Stimulated activated CD4-positive, alpha-beta T cell treated with anti-CD3 and anti-CD28 coated beads, TNF-alpha, amount 100 ng/mL, for 1 hour (primary cell): Measurements from ENCODE around the gene SEL1L3.

Source experiments
- DNase-seq, 3 donors: peaks; one replicate each; pipeline ENCODE4 v3.0.0-alpha.2; 2020; ENCODE audit warnings: low read depth in 3 of 3, low spot score in 1 of 3

SEL1L3 gene

DNA sequence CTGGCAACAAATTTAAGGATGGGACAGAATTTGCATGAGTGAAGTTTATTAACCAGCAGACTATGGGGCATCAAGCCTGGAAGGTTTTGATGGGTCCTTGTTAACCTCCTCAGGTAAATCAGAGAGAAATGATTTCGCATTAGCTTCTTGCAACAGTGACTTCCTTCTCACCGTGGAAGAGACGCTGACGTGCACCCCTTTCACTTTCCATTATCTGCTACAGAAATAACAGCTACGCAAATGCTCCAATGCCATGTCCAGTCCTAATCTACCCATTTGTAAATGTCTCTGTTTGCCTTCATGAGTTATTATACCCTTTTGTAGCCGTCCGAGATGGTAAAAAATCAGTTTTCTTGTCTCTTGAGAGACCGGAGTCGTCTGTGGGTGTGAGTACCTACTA, 106.9 kb downstream of the SEL1L3 start:
- DNase-seq = no peak

DNA sequence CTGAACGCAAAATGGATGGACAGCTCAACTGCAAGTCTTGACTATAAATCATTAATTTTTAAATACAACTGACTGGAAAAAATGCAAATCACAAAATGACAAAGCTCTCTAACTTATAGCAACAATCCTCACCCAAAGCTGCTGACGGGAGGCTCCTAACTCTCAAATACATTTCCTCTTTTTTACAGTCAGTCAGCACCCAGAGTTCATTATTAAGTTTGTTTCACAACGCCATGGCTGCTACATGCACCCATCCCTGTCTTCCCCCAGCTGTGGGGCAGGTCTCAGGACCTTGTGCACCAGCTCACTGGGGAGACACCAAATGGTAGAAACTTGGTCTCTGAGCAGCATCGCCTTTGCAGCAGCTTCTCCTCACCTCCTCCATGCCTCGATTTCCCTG, 109.5 kb downstream of the SEL1L3 start:
- no peak for DNase-seq

DNA sequence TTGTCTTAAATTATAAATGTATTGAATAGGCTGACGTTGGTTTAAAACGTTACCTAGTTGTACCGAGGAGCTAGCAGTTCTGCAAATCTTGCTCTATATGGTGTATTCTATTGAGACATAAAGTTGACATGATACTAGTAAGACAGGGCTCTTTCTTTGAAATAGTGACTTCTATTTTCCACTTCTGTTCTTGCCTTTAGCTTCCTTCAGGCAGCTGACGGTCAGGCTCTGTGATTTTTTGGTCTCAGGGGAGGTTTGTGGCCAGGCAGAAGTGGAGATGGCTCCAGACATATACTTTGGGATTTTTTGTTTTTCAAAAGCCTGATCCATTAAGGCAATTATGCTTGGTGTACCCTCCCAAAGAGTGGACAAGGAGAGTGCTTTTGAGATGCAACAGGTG, 111.9 kb downstream of the SEL1L3 start:
- no peak for DNase-seq

DNA sequence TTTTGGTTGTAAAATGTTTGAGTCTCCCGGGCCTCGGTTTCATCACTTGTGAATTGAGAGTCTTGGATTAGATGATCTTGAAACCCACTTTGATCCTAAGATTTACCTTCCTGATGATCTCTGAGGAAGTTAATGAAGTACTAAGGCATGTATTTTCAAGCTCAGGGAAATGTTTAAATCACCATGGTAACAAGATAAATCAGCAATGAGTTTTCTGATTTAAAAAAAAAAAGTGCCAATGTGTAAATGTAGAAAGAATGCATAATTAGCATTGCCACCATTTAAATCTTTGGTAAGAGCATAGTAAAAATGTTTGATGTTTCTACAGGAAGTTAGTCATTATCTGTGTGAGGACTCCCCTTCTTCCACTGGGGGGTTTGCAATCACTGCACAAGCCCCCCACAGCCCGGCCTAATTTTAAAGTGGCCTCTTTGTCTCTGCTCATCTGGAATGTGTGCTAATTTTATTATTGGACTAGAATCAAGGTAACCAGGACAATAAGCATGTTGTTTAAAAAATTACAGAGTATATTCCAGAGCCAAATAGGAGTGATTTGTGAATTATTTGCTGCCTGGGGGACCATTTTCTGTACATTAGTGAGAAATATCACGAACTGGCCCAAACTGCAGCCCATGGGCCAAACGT, 113.5 kb downstream of the SEL1L3 start:
- DNase-seq = no peak

- DNase-seq = no peak
These were observed 118.8 kb downstream of the SEL1L3 start for GRCh38 chr4:25743971-25744370.

DNA sequence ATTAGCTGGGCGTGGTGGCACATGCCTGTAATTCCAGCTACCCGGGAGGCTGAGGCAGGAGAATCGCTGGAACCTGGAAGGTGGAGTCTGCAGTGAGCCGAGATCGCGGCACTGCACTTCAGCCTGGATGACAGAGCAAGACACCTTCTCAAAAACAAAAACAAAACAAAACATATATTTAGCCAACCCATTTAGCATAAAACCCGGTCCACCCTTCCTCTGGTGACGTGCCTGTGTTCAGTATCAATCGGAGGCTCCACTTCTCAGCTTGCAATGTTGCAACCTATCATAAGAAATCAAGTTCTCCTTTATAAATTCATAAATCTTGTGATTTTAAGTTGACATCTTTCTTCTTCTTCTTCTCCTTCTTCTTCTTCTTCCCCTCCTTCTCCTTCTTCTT, 133.2 kb downstream of the SEL1L3 start:
- DNase-seq = no peak

- DNase-seq = no peak
These were observed 133.9 kb downstream of the SEL1L3 start for GRCh38 chr4:25728886-25729285.

DNA sequence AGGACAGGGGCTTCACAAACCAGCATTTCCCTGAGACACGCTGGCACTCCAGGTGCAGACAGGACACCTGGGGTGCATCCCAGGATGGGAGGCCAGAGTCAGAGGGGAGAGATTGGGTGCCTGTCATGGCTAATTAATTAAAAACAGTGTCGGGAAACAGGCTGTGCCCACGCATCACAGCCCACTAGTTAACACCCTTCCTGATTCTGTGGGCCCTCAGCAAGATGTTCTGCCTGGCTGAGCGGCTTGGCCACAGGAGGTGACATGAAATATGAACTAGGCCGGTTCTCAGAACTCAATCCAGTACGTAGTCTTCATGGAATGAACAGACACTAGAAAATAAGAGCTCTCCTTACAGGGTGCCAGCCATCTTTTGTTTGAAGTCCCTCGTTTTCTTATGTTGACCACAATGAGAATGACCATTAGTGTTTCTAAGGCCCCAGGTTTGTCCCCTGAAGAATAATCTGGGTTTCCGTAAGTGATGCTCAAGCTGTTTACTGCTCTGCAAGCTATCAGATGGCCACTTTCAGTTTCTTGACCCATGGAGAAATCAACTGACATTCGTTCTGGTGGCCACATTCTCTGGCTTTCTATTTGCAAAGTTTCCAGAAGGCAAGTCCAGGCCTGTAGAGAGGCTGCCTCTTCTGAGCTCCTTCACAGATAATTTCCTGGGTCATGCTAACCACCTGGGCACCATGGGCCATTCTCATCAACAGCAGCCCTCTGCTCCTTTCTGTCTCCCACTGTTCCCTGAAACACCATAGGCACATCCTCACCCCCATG, 134.9 kb downstream of the SEL1L3 start:
- no peak for DNase-seq

DNA sequence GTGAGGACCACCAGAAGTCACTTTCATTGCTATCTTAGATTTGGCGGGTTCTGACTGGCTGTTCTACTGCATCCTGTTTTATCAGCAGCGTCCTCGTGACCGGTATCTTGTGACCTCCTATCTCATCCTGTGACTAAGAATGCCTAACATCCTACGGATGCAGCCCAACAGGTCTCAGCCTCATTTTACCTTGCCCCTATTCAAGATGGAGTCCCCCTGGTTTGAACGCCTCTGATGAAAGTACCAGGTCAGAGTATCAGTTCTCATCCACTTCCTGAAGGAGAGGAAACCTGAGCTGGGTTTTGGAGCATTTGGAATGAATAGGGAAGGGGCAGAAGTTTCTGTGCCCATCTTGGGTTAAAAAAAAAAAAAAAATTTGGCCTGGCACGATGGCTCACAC, 136.9 kb downstream of the SEL1L3 start:
- no peak for DNase-seq

DNA sequence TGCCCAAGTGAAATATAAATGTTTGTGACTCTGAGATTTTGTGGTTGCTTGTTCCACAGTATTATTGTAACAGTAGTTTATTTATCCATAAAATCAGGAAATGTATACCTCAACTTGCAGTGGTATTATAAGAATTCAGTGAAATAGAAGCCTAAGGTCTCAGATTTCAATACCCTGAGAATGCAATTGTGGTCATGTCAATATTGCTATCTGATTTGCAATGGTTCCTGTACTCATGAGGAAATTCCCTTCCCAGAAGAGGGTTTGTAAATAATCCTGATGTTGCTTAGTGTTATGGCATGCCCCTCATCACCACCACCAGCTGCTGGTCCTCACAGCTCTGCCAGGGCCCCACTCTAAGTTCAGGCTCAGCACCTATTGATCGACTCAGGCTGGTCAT, 139.4 kb downstream of the SEL1L3 start:
- no peak for DNase-seq

- DNase-seq = no peak
These were observed 139.8 kb downstream of the SEL1L3 start for GRCh38 chr4:25722964-25723363.

DNA sequence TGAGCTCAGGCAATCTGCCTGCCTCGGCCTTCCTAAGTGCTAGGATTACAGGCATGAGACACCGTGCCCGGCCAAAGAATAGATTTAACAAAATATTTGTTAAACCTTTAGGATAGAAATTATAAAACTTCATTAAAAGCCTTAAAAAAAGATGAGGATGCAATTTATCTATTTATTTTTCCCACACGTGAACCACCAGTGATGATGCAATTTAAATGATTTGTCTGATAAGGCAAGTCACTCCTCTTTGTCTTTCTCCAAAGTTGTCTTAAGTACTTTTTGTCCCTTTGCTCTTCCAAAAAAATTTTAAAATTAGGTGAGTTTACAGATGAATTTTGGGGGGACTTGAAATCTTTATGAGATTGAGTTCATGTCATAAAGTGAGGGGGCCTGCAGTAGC, 149.0 kb downstream of the SEL1L3 start:
- no peak for DNase-seq

- DNase-seq = no peak
These were observed 150.2 kb downstream of the SEL1L3 start for GRCh38 chr4:25712611-25713010.

DNA sequence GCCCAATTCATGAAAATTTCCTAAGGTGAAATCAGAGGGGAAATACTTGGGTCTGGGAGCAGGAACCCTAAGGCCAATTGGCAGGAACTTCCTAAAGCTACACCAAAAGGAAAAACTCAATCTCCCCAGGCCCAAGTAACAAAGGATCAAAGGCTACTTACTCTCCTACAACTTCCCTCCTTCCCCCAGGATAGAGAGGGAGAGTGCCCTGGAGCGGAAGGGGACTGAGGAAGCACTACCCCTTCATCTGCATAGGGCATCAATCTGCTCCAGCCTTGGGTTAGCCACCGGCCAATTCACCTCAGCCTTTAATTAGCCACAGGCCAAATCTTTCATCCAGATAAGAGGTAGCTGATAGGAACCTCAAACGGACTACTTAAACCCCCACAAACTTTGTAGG, 152.2 kb downstream of the SEL1L3 start:
- DNase-seq = no peak

DNA sequence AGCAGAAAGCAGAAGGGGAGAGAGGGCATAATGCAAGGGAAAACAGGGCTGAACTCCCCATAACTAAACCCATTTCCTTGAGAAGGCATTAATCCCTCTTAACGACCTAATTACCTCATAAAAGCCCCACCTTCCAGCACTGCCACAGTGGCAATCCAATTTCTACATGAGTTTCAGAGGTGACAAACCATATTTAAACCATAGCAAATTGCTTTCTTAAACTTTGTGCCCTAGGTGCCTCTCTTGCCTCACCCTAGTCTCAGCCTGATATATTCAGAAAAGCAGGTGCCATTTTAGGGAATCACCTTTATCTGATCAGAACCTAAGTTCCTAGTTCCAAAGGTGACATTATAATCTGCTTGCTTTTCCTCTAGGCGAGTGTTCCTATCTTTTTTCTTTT, 158.3 kb downstream of the SEL1L3 start:
- DNase-seq = no peak

GRCh38 chr4:25703731-25704388, 158.9 kb downstream of the SEL1L3 start:
- DNase-seq = no peak

DNA sequence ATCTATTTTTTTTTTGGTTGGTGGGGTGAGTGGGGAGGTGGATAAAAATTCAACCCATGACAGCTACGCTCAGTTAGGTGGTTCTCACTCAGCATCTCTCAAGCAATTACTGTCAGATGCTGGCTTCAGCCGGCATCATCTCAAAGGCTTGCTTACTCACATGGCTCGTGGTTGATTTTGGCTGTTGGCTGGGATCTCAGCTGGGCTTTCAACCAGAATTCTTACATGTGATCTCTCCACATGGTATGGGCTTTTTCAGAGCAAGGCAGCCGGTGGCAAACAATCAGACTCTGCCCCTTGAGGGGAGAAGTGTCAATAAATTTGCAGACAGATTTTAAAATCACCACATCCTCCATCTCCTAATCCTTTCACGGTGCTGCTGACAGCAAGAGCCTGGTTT, 159.9 kb downstream of the SEL1L3 start:
- no peak for DNase-seq

GRCh38 chr4:25700661-25701060, 162.1 kb downstream of the SEL1L3 start:
- DNase-seq = no peak

DNA sequence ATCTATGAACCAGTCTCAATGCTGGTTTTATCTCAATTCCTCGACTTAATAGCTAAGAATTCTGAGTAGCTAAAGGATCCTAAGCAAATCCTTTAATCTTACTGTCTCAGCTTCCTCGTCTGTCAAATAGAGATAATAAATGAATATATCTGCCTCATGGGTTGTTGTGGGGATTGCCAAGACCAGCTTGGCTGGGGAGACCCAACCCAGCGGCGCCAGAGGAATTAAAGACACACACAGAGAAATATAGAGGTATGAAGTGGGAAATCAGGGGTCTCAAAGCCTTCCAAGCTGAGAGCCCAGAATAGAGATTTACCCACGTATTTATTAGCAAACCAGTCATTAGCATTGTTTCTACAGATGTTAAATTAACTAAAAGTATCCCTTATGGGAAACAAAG, 165.3 kb downstream of the SEL1L3 start:
- DNase-seq = no peak
